Brain microvascular endothelial cell (primary cell): ENCODE measurements around the gene MRGPRX3.
"Not testable (repeated sequence)": the region's sequence is repeated elsewhere in the genome, so short reads cannot be mapped to it uniquely, and the experiment has no call there.

Source experiments
- DNase-seq: peaks from one replicate; pipeline ENCODE4 v3.0.0-alpha.2; 2020
- H3K27ac ChIP-seq: fragments of 250-450 bp; sonication (Bioruptor Pico); 2 replicates; pipeline ENCODE4 v1.5.1; 2020; ENCODE audit warnings: mild to moderate bottlenecking, moderate library complexity
- H3K27me3 ChIP-seq: fragments of 250-450 bp; sonication (Bioruptor Pico); replicated peaks from 2 replicates; pipeline ENCODE4 v1.5.1; 2020; ENCODE audit warnings: mild to moderate bottlenecking
- H3K36me3 ChIP-seq: fragments of 250-450 bp; sonication (Bioruptor Pico); replicated peaks from 2 replicates; pipeline ENCODE4 v1.5.1; 2020; ENCODE audit warnings: mild to moderate bottlenecking
- H3K4me3 ChIP-seq: 2 replicates; pipeline ENCODE4 v1.5.1; 2011; ENCODE audit warnings: low read depth, mild to moderate bottlenecking, control low read depth, low read length, moderate library complexity
- in situ Hi-C: cut with HindIII; loops from 2 replicates; pipeline ENCODE4 v1.10.0; 2017; ENCODE audit warnings: low sequenced_read_pairs, low pct_ligation_motif_present
- TF ChIP-seq, protein P1 (sequence below): IDR thresholded peaks from 2 replicates; pipeline ENCODE4 v1.5.1; 2011; ENCODE audit warnings: low read depth, mild to moderate bottlenecking, moderate library complexity, low read length, control low read depth, inconsistent platforms; ENCODE audit errors: missing control alignments

Gene MRGPRX3

DNA sequence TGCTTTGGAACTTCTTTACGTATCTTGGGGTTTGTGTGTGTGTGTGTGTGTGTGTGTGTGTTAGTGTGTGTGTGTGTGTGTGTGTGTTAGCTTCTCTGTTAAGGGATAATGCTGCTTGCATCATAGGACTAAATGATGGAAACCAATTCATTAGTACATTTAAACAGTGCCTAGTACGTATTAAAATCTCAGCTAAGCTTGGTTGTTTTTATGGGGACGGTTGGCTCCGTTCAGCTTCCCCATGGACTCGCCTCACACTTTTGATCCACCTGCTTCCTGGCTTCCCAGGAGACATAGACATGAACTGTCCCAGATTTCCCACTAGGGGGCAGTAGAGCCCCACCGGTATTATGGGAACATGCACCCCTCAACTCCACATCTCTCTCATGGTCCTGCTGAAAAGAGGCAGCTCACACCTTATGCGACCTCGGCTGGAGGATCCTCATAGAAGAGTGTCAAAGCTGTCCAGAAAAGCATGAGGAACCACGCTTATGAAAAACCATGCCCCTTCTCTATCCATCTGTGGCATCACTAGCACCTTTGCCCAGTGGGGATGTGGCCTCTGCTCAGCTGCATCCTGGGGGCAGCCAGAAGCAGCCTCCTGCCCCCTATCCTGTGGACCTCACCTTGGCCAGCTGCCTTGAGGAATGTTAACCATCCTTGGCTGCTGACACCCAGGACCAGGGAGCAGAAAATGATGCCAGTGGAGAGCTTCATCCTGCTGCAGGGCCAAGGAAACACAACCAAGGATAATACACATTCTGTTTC is 16.8 kb upstream of the MRGPRX3 start:
- in situ Hi-C loops = no loop called here
- Histone ChIP-seq H3K27me3 (no peaks in the 10 kb centered on the region), H3K36me3 (no peaks in the 10 kb centered on the region), H3K27ac (no peak overlapping the region), H3K4me3 (no peak overlapping the region)
- DNase-seq = peak; percentile 34
- TF ChIP-seq, protein P1, sequence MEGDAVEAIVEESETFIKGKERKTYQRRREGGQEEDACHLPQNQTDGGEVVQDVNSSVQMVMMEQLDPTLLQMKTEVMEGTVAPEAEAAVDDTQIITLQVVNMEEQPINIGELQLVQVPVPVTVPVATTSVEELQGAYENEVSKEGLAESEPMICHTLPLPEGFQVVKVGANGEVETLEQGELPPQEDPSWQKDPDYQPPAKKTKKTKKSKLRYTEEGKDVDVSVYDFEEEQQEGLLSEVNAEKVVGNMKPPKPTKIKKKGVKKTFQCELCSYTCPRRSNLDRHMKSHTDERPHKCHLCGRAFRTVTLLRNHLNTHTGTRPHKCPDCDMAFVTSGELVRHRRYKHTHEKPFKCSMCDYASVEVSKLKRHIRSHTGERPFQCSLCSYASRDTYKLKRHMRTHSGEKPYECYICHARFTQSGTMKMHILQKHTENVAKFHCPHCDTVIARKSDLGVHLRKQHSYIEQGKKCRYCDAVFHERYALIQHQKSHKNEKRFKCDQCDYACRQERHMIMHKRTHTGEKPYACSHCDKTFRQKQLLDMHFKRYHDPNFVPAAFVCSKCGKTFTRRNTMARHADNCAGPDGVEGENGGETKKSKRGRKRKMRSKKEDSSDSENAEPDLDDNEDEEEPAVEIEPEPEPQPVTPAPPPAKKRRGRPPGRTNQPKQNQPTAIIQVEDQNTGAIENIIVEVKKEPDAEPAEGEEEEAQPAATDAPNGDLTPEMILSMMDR = peak; percentile 92

DNA sequence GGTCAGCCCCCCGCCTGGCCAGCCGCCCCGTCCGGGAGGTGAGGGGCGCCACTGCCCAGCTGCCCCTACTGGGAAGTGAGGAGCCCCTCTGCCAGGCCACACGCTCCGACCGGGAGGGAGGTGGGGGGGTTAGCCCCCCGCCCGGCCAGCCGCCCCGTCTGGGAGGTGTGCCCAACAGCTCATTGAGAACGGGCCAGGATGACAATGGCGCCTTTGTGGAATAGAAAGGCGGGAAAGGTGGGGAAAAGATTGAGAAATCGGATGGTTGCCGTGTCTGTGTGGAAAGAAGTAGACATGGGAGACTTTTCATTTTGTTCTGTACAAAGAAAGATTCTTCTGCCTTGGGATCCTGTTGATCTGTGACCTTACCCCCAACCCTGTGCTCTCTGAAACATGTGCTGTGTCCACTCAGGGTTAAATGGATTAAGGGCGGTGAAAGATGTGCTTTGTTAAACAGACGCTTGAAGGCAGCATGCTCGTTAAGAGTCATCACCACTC is 11.0 kb upstream of the MRGPRX3 start:
- H3K27ac ChIP-seq, DNase-seq, in situ Hi-C loops, H3K4me3 ChIP-seq, H3K27me3 ChIP-seq, H3K36me3 ChIP-seq: not testable (repeated sequence)

DNA sequence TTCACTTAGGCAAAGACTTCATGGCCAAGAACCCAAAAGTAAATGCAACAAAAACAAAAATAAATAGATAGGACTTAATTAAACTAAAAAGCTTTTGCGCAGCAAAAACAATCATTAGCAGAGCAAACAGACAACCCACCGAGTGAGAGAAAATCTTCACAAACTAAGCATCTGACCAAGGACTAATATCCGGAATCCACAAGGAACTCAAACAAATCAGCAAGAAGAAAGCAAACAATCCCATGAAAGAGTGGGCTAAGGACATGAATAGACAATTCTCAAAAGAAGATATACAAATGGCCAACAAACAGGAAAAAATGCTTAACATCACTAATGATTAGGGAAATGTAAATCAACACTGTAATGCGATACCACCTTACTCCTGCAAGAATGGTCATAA is 1.3 kb upstream of the MRGPRX3 start:
- in situ Hi-C loops, H3K27ac ChIP-seq, H3K27me3 ChIP-seq, H3K36me3 ChIP-seq, H3K4me3 ChIP-seq, DNase-seq: not testable (repeated sequence)

GRCh38 chr11:18135308-18135707 is 2.9 kb downstream of the MRGPRX3 start:
- no peaks in the 10 kb centered on the region for H3K27me3 ChIP-seq
- no peak overlapping the region for H3K27ac ChIP-seq
- in situ Hi-C loops = no loop called here
- DNase-seq = no peak
- no peaks in the 10 kb centered on the region for H3K36me3 ChIP-seq
- H3K4me3 ChIP-seq = no peak overlapping the region
- TF ChIP-seq, protein P1 = no peak

DNA sequence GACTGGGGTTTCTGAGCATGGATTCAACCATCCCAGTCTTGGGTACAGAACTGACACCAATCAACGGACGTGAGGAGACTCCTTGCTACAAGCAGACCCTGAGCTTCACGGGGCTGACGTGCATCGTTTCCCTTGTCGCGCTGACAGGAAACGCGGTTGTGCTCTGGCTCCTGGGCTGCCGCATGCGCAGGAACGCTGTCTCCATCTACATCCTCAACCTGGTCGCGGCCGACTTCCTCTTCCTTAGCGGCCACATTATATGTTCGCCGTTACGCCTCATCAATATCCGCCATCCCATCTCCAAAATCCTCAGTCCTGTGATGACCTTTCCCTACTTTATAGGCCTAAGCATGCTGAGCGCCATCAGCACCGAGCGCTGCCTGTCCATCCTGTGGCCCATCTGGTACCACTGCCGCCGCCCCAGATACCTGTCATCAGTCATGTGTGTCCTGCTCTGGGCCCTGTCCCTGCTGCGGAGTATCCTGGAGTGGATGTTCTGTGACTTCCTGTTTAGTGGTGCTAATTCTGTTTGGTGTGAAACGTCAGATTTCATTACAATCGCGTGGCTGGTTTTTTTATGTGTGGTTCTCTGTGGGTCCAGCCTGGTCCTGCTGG is 4.9 kb downstream of the MRGPRX3 start:
- Histone ChIP-seq H3K36me3 (no peaks in the 10 kb centered on the region), H3K27me3 (no peaks in the 10 kb centered on the region), H3K4me3 (no peak overlapping the region), H3K27ac (no peak overlapping the region)
- TF ChIP-seq, protein P1 = no peak
- in situ Hi-C loops = no loop called here
- DNase-seq = no peak

DNA sequence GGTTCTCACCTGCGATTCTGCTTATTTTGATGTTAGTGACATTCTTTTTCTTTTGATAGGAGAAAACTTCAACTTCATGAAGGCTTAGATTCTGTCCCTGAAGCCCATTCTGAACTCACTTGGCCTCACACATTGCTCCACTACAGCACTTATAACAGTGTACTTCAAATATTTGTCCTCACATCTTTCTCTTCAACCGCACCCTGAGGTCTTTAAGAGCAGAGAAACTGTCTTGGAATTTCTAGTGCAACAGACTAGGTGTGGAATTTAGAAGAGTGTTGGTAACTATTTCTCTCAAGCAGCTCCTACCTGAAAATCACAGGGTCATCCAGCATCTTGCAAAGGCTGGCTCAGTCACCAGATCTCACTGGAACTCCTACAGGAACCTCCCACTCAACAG is 7.8 kb downstream of the MRGPRX3 start:
- no peak overlapping the region for H3K4me3 ChIP-seq
- no peak for DNase-seq
- H3K27me3 ChIP-seq = no peaks in the 10 kb centered on the region
- in situ Hi-C loops = no loop called here
- H3K27ac ChIP-seq = no peak overlapping the region
- TF ChIP-seq, protein P1 = no peak
- H3K36me3 ChIP-seq = no peaks in the 10 kb centered on the region
